A204.1 (cell line): ENCODE measurements around the gene C7orf57.

Experiments
- FAIRE-seq: peaks from 2 replicates; lab custom pipeline; 2012; peaks lifted over from hg19 to GRCh38; lab: Jason Lieb, UNC

Gene C7orf57

DNA sequence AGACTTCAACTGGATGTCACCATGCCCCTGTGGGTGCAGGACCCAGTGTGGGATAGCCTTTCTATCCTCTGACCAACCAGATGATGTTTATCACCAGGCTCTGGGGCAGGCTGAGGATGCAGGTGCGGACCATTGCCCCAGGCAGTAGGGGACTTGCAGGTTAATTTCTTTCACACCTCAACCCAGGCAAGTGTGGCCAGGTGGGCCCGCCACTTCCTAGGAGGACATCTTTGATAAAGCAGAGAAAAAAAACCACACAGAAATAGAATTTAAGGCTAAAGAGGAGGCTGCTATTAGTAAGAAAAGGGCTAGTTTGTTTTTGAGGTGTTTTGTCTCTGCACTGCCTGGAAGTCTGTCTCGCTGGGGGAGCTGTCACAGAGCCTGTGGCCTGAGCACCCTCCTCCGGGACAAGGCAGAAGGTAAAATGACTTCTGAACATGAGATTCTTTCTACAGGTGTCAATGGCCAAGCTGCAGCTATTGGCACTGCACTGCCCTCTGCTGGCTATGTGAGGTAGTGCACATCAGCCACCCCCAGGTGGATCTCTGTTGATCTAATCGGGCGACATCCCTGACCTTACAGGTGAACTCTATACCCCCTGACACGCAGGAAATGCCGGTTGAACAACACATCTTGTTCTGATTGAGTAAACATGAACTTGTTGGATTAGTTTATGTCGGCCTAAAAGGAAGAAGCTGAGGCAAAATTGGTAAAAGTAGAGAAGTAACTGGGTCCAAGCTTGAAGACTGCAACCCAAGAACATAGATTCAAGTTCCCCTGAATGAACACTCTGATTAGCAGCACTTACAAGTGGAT lies 74.7 kb downstream of the C7orf57 start:
- no peak for FAIRE-seq

DNA sequence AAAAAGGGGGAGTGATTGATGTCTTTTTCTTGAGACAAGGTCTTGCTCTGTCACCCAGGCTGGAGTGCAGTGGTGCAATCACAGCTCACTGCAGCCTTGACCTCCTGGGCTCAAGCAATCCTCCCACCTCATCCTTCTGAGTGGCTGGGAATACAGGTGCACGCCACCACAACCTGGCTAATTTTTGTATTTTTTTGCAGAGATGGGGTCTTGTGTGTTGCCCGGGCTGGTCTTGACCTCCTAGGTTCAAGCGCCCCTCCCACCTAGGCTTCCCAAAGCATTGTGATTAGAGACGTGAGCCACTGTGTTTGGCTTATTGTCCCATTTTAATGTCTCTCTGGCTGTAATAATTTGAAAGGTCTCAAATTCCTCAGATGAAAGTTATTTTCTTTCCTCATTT lies 75.5 kb downstream of the C7orf57 start:
- no peak for FAIRE-seq
